GM12864 (cell line): ENCODE results near the gene MTCH1.

Experiments used
- DNase-seq: peaks from one replicate; pipeline ENCODE4 v3.0.0-alpha.2; 2011; ENCODE audit warnings: low read depth
- H3K4me3 ChIP-seq: 2 replicates; pipeline ENCODE4 v1.5.1; 2011; ENCODE audit warnings: mild to moderate bottlenecking, low read depth, low read length, control low read depth
- TF ChIP-seq, protein P1 (sequence below): IDR thresholded peaks from 2 replicates; pipeline ENCODE4 v1.5.1; 2011; ENCODE audit warnings: low read depth, mild to moderate bottlenecking, moderate library complexity, low read length, control low read depth, inconsistent platforms; ENCODE audit errors: missing control alignments

The MTCH1 gene

DNA sequence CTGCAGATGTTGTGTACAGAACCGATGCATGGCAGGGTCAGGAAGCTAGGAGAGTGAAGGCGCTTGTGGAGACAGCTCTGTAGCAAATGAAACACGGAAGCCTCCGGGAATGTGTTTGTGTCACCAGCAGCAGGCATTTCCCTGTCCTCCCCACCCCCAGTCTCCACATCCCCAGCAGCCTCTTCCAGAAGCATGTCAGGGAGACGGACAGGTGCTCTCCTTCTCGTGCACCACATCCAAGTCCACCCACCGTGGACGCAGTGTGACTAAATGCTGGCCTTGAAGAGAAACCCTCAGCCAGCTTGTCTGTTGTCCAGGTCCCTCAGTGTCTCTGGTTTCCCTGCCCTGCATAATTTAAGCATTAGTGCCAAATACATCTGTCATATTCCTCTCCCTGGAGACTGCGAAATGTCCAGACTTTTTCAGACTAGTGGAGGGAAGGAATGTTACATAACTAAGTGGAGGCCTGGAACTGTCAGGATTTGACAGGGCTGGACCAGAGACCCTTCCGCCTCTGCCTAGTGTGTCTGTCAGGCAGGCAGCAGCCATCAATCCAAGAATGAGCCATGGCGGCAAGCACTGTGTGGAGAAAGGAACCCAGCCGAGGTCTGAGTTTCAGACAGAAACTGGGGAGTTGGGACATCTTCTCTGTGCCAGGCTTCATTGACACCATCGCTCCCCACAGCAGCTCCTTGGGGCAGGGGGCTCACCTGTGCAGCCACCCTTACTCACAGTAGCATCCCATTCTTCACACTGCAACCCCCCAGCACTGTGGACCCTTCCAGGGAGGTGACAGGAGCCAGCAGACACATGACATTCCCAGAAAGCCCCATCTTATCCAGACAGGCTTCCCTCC lies 58.1 kb downstream of the MTCH1 start:
- no peak overlapping the region for H3K4me3 ChIP-seq
- TF ChIP-seq, protein P1, sequence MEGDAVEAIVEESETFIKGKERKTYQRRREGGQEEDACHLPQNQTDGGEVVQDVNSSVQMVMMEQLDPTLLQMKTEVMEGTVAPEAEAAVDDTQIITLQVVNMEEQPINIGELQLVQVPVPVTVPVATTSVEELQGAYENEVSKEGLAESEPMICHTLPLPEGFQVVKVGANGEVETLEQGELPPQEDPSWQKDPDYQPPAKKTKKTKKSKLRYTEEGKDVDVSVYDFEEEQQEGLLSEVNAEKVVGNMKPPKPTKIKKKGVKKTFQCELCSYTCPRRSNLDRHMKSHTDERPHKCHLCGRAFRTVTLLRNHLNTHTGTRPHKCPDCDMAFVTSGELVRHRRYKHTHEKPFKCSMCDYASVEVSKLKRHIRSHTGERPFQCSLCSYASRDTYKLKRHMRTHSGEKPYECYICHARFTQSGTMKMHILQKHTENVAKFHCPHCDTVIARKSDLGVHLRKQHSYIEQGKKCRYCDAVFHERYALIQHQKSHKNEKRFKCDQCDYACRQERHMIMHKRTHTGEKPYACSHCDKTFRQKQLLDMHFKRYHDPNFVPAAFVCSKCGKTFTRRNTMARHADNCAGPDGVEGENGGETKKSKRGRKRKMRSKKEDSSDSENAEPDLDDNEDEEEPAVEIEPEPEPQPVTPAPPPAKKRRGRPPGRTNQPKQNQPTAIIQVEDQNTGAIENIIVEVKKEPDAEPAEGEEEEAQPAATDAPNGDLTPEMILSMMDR, result no peak
- no peak for DNase-seq

GRCh38 chr6:36926708-36927513 lies 59.1 kb downstream of the MTCH1 start:
- no peak for DNase-seq
- H3K4me3 ChIP-seq, result no peak overlapping the region
- TF ChIP-seq, protein P1, result no peak

DNA sequence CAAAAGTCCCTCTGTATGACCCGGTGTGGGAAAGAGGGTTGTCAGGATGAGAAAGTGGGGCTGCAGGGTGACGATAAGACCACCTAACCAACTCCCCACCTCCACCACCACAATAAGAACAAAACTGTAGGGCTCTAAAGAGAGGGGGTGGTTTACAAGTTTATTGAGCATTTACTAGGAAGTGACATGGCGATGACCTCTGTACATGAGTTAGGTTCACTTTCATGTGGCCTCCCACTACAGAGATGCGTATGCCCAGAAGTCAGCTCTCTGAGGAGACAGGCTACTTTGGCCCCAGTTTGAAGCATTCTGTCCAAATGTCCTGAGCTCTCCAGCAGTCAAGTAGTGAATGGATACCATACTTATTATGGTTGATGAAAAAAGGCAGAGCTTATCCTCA lies 60.2 kb downstream of the MTCH1 start:
- DNase-seq, result no peak
- TF ChIP-seq, protein P1, result no peak
- no peak overlapping the region for H3K4me3 ChIP-seq

DNA sequence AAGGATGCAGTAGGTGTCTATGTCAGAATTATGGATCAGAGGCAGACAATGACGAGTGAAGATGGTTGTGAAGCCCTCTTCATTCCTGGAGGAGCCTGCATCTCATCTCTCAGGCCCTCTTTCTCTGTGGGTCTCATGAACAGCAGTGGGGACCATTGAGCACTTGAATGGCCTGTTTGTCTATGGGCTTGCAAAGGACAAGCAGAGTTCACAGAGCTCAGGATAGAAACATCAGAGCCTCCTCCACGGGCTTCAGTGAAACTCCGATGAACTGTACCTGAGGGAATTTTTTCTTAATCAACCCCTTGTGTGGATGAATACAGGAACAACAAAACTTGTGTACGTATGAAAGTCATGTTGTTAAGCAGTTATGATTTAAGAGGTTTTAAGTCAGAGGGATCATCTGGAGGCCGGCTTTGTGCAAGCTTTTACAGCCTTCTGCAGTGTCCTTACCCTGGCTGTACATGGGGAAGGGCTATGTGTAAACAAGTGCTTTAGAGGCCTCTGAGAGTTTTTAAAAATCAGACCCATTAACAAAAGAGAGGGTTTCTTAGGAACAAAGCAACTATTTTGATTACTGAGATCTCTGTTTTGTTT lies 61.1 kb downstream of the MTCH1 start:
- no peak overlapping the region for H3K4me3 ChIP-seq
- TF ChIP-seq, protein P1, result no peak
- DNase-seq, result no peak

- H3K4me3 ChIP-seq, result no peak overlapping the region
- TF ChIP-seq, protein P1, result no peak
- no peak for DNase-seq
Observed at GRCh38 chr6:36924131-36924530, 61.9 kb downstream of the MTCH1 start.

GRCh38 chr6:36920546-36920945 lies 65.5 kb downstream of the MTCH1 start:
- DNase-seq, result no peak

More at GRCh38 chr6:36920546-36920945, 65.5 kb downstream of the MTCH1 start:
- TF ChIP-seq, protein P1, result no peak
- no peak overlapping the region for H3K4me3 ChIP-seq
